GM11168 (cell line): Measurements from ENCODE around the gene FAAH.

Source experiments
- in situ Hi-C: fragments of 300-500 bp; cut with MboI; formaldehyde crosslinking; loops from one replicate; pipeline ENCODE4 v1.12.0; 2022; ENCODE audit warnings: low sequenced_read_pairs; ENCODE audit not compliant: unreplicated experiment

The FAAH gene

GRCh38 chr1:46399307-46399706 lies 5.2 kb downstream of the FAAH start:
- in situ Hi-C loops, result no loop called here

GRCh38 chr1:46400421-46400820 lies 6.3 kb downstream of the FAAH start:
- in situ Hi-C loops, result no loop called here

- in situ Hi-C loops, result no loop called here
These were observed 7.2 kb downstream of the FAAH start for GRCh38 chr1:46401154-46401913.

GRCh38 chr1:46401964-46402626 lies 8.0 kb downstream of the FAAH start:
- in situ Hi-C loops, result no loop called here

GRCh38 chr1:46403916-46404315 lies 9.8 kb downstream of the FAAH start:
- in situ Hi-C loops, result no loop called here

GRCh38 chr1:46404482-46405196 lies 10.5 kb downstream of the FAAH start:
- in situ Hi-C loops, result no loop called here

- in situ Hi-C loops, result no loop called here
These were observed 11.1 kb downstream of the FAAH start for GRCh38 chr1:46405197-46405555.

- in situ Hi-C loops, result no loop called here
These were observed 11.6 kb downstream of the FAAH start for GRCh38 chr1:46405724-46406123.

- in situ Hi-C loops, result no loop called here
These were observed 12.9 kb downstream of the FAAH start for GRCh38 chr1:46406881-46407608.

GRCh38 chr1:46407636-46408035 lies 13.5 kb downstream of the FAAH start:
- in situ Hi-C loops, result no loop called here

- in situ Hi-C loops, result no loop called here
These were observed 14.4 kb downstream of the FAAH start for GRCh38 chr1:46408356-46409062.

GRCh38 chr1:46409063-46409372 lies 14.9 kb downstream of the FAAH start:
- in situ Hi-C loops, result no loop called here

GRCh38 chr1:46410156-46411009 lies 16.3 kb downstream of the FAAH start:
- in situ Hi-C loops, result no loop called here

- in situ Hi-C loops, result no loop called here
These were observed 16.9 kb downstream of the FAAH start for GRCh38 chr1:46411010-46411405.

- in situ Hi-C loops, result no loop called here
These were observed 17.7 kb downstream of the FAAH start for GRCh38 chr1:46411601-46412341.

GRCh38 chr1:46412893-46413595 lies 18.9 kb downstream of the FAAH start:
- in situ Hi-C loops, result no loop called here

GRCh38 chr1:46413596-46413985 lies 19.5 kb downstream of the FAAH start:
- in situ Hi-C loops, result no loop called here

GRCh38 chr1:46415514-46415913 lies 21.4 kb downstream of the FAAH start:
- in situ Hi-C loops, result no loop called here
